ACC112 (cell line): ENCODE measurements around the gene SGSM1.

ENCODE experiments used
- H2AFZ ChIP-seq: fragments of 200-600 bp; sonication (generic); one replicate; pipeline ENCODE4 v1.6.0; 2017; ENCODE audit warnings: antibody characterized with exemption, low read length; ENCODE audit not compliant: unreplicated experiment
- H3K27ac ChIP-seq: fragments of 200-600 bp; sonication (generic); 2 replicates; pipeline ENCODE4 v1.5.1; 2014; ENCODE audit warnings: low read depth, mild to moderate bottlenecking, antibody characterized with exemption, low read length, moderate library complexity
- H3K27me3 ChIP-seq: fragments of 200-600 bp; sonication (generic); 2 replicates; pipeline ENCODE4 v1.6.1; 2014; ENCODE audit warnings: mild to moderate bottlenecking, antibody characterized with exemption, low read length, moderate library complexity, mixed read lengths; ENCODE audit not compliant: insufficient read depth
- H3K36me3 ChIP-seq: fragments of 200-600 bp; sonication (generic); 2 replicates; pipeline ENCODE4 v1.6.1; 2016; ENCODE audit warnings: mild to moderate bottlenecking, antibody characterized with exemption, low read length, moderate library complexity, mixed read lengths; ENCODE audit not compliant: insufficient read depth
- H3K4me1 ChIP-seq: fragments of 200-600 bp; sonication (generic); one replicate; pipeline ENCODE4 v1.6.1; 2016; ENCODE audit warnings: low read length, mixed read lengths; ENCODE audit not compliant: insufficient read depth, unreplicated experiment, control insufficient read depth
- H3K4me3 ChIP-seq: fragments of 200-600 bp; sonication (generic); 2 replicates; pipeline ENCODE4 v1.5.1; 2014; ENCODE audit warnings: mild to moderate bottlenecking, low read depth, low read length
- H3K79me2 ChIP-seq: fragments of 200-600 bp; sonication (generic); one replicate; pipeline ENCODE4 v1.6.0; 2016; ENCODE audit warnings: low read length; ENCODE audit not compliant: control insufficient read depth, unreplicated experiment, insufficient read depth

Gene SGSM1

GRCh38 chr22:24951942-24952836 lies 146.2 kb downstream of the SGSM1 start, which contains the start of gene KIAA1671:
Gene KIAA1671 (plus strand): TSS chr22:24952716. CDS start chr22:25028000, 75,284 bp downstream.
- Histone ChIP-seq H3K4me1 (peaks cover 10% of the 10 kb centered on the region), H3K27ac (peak within 1 kb of the TSS; percentile 81), H3K27me3 (no peaks in the 10 kb centered on the region), H2AFZ (peak within 1 kb of the TSS; percentile 39), H3K4me3 (peak within 1 kb of the TSS; percentile 98), H3K36me3 (no peaks in the 10 kb centered on the region), H3K79me2 (peaks cover 25% of the 10 kb centered on the region)

DNA sequence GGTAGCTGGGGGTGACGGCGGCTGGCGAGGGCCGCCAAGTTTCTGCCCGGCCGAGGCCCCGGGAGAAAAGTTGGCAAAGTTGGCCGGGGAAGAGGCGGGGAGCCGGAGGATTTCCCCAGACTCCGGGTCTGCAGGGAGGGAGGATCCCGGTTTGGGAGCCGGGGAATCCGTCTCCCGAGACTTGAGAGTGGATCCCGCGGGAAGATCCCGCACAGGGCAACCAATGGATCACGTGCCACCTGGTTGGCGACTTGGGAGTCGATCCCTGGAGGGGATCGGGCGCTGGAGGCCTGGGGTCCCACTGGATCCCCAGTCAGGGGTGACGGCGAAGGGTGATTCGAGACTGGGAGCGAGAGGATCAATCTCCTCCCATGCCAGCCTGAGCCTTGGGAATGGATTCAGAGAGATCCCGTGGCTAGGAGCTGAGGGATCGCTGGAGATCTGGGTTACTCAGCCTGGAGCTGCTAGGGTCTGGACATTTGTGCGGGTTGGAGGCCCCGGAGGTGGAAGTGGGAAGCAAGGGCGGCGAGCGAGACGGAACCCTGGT lies 146.9 kb downstream of the SGSM1 start:
- Histone ChIP-seq H2AFZ (peak overlapping the region; percentile 39), H3K4me3 (peak overlapping the region; percentile 98), H3K36me3 (no peaks in the 10 kb centered on the region), H3K4me1 (peaks cover 10% of the 10 kb centered on the region), H3K27ac (peak overlapping the region; percentile 81), H3K27me3 (no peaks in the 10 kb centered on the region), H3K79me2 (peaks cover 25% of the 10 kb centered on the region)

- Histone ChIP-seq H3K27ac (peak overlapping the region; percentile 81; the same call in 1 of the 2 replicates), H3K4me3 (peak overlapping the region; percentile 98), H3K27me3 (no peaks in the 10 kb centered on the region), H3K36me3 (no peaks in the 10 kb centered on the region), H3K79me2 (peaks cover 25% of the 10 kb centered on the region), H3K4me1 (peaks cover 10% of the 10 kb centered on the region), H2AFZ (peak overlapping the region; percentile 39)
Measured at GRCh38 chr22:24953384-24954113, 147.5 kb downstream of the SGSM1 start.

DNA sequence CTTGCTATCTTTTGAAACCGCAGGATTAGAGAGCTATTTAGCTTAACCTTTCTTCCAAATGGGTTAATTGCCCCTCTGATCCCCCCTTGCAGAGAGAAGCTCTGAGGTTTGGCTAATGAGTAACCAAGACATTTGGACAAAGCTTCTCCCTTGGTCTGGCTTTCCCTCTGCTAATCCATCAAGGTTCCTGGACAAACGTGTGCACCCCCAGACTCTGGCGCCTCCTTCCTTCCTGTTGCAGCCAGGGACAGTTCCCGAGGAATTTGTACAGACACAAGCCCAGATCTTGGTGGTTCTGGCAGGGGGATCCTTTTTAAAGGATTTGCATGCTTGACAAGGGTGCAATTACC lies 148.1 kb downstream of the SGSM1 start:
- peaks cover 10% of the 10 kb centered on the region for H3K4me1 ChIP-seq
- no peak overlapping the region for H2AFZ ChIP-seq
- H3K36me3 ChIP-seq, result no peaks in the 10 kb centered on the region
- H3K79me2 ChIP-seq, result peaks cover 25% of the 10 kb centered on the region
- no peak overlapping the region for H3K27ac ChIP-seq
- no peaks in the 10 kb centered on the region for H3K27me3 ChIP-seq
- H3K4me3 ChIP-seq, result peak overlapping the region; percentile 98

DNA sequence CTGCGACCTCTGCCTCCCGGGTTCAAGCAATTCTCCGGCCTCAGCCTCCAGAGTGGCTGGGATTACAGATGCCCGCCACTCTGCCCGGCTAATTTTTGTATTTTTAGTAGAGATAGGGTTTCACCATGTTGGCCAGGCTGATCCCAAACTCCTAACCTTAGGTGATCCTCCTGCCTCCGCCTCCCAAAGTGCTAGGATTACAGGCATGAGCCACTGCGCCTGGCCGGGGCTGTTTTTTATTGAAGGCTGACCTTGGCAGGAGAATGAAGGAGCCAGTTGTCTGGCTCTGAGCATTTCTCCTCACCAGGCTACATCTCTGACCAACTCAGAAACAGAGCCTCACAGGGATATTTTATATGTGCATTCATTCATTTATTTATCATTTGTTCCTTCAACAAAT lies 148.8 kb downstream of the SGSM1 start:
- peaks cover 10% of the 10 kb centered on the region for H3K4me1 ChIP-seq
- no peak overlapping the region for H2AFZ ChIP-seq
- no peaks in the 10 kb centered on the region for H3K27me3 ChIP-seq
- H3K27ac ChIP-seq, result no peak overlapping the region
- no peaks in the 10 kb centered on the region for H3K36me3 ChIP-seq
- no peak overlapping the region for H3K4me3 ChIP-seq
- peaks cover 25% of the 10 kb centered on the region for H3K79me2 ChIP-seq

GRCh38 chr22:24957043-24957442 lies 151.0 kb downstream of the SGSM1 start:
- Histone ChIP-seq H3K27ac (no peak overlapping the region), H3K4me1 (peaks cover 5% of the 10 kb centered on the region), H2AFZ (no peak overlapping the region), H3K27me3 (no peaks in the 10 kb centered on the region), H3K4me3 (no peak overlapping the region), H3K79me2 (peaks cover 29% of the 10 kb centered on the region), H3K36me3 (no peaks in the 10 kb centered on the region)

GRCh38 chr22:24961217-24961844 lies 155.3 kb downstream of the SGSM1 start:
- no peaks in the 10 kb centered on the region for H3K27me3 ChIP-seq
- H3K4me1 ChIP-seq, result peaks cover 9% of the 10 kb centered on the region
- H3K79me2 ChIP-seq, result peaks cover 14% of the 10 kb centered on the region
- no peak overlapping the region for H3K4me3 ChIP-seq
- H3K27ac ChIP-seq, result no peak overlapping the region
- H2AFZ ChIP-seq, result no peak overlapping the region
- no peaks in the 10 kb centered on the region for H3K36me3 ChIP-seq

DNA sequence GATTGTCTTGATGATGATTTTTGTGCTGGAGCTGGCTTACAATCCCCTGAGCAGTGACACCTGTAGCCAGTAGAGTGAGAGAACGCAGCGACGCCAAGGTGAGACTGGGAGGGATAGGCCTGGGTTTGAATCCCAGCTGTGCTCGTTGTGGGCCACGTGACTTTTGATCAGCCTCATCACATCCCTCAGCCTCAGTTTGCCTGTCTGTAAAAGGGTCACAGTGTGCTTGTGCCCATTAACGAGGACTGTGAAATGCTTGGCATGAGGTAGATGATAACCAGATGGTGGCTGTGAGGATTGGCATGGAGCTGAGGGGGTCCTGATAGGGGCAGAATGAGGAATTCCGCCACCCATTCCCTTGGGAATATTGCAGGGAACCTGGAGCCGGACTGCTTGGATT lies 156.1 kb downstream of the SGSM1 start:
- H3K79me2 ChIP-seq, result peaks cover 11% of the 10 kb centered on the region
- H3K4me1 ChIP-seq, result peaks cover 13% of the 10 kb centered on the region
- no peaks in the 10 kb centered on the region for H3K27me3 ChIP-seq
- H3K36me3 ChIP-seq, result no peaks in the 10 kb centered on the region
- H3K4me3 ChIP-seq, result no peak overlapping the region
- no peak overlapping the region for H3K27ac ChIP-seq
- no peak overlapping the region for H2AFZ ChIP-seq

DNA sequence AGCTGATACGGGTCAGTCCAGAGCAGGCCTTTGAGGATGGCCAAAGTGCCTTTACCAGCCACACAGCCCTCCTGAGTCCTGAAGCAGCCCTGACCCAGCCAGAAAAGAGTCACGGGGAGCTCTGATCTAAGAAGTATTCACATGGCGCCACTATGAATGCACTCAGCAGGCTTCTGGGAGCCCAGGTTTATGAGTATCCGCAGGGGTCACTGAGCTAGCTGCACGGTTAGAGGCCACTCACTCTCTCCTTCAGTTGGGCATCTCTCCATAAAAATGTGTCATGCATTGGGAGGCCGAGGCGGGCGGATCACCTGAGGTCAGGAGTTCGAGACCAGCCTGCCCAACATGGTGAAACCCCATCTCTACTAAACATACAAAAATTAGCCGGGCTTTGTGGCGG lies 156.8 kb downstream of the SGSM1 start:
- peaks cover 13% of the 10 kb centered on the region for H3K4me1 ChIP-seq
- no peak overlapping the region for H3K4me3 ChIP-seq
- peaks cover 13% of the 10 kb centered on the region for H3K79me2 ChIP-seq
- no peak overlapping the region for H3K27ac ChIP-seq
- no peak overlapping the region for H2AFZ ChIP-seq
- no peaks in the 10 kb centered on the region for H3K27me3 ChIP-seq
- H3K36me3 ChIP-seq, result no peaks in the 10 kb centered on the region

GRCh38 chr22:24964441-24964840 lies 158.4 kb downstream of the SGSM1 start:
- H3K79me2 ChIP-seq, result peaks cover 13% of the 10 kb centered on the region
- H3K4me1 ChIP-seq, result peaks cover 16% of the 10 kb centered on the region
- H3K4me3 ChIP-seq, result no peak overlapping the region
- no peak overlapping the region for H2AFZ ChIP-seq
- no peaks in the 10 kb centered on the region for H3K27me3 ChIP-seq
- no peak overlapping the region for H3K27ac ChIP-seq
- no peaks in the 10 kb centered on the region for H3K36me3 ChIP-seq
